NCI-H1436 (cell line): ENCODE data around the gene MPI.
"Not testable (repeated sequence)": the region's sequence is repeated elsewhere in the genome, so short reads cannot be mapped to it uniquely, and the experiment has no call there.

Source experiments
- DNase-seq: peaks from one replicate; lab custom pipeline; 2025; lab: John Stamatoyannopoulos, UW

MPI gene

GRCh38 chr15:74863239-74864056, 26.4 kb upstream of the MPI start:
- no peak for DNase-seq

- DNase-seq = no peak
Observed at GRCh38 chr15:74864296-74864695, 25.5 kb upstream of the MPI start.

GRCh38 chr15:74865316-74865715, 24.5 kb upstream of the MPI start:
- no peak for DNase-seq

- no peak for DNase-seq
Observed at GRCh38 chr15:74866090-74866489, 23.8 kb upstream of the MPI start.

DNA sequence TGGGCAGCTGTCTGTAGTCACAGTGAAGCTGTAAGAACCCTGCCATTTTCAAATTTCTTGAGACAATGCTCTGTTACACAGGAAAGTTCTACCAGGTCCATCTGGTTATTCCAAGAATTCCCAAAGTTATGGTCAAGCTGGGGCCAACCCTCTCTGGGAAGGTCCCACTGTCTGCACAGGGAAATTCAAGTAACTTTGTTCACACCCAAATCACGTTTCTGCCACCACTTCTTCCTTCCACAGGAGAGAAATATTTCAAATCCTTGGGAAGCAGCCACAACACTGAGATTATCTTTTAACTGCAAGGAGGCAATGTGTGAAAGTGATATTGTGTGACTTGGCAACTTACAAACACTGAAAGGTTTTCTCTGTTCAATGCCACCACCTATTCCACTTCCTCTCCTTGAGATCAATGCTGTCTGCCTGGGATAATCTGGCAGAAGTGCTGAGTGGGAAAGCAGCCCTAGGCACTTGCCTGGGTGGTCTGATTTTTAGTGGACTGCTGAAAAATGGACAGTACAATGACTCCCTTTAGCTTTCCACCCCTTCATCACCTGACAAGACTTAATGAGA, 22.3 kb upstream of the MPI start:
- no peak for DNase-seq

- DNase-seq = no peak
Observed at GRCh38 chr15:74868059-74868458, 21.8 kb upstream of the MPI start.

DNA sequence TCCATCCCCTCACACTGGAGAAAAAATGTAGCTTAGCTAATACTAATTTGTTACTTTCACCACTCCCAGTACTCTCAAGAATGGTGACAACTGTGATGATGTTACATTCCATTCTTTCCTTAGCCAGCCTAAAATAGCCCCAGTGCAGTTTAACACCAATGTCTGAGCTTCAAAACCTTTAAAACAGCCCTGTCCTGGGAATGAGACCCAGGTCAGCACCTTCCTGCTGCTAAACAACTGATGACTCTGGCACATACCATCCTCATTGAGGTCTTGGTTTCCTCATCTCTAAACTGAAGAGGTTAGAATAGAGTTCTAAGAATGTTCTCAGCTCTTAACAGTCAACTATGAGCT, 20.5 kb upstream of the MPI start:
- DNase-seq = no peak

DNA sequence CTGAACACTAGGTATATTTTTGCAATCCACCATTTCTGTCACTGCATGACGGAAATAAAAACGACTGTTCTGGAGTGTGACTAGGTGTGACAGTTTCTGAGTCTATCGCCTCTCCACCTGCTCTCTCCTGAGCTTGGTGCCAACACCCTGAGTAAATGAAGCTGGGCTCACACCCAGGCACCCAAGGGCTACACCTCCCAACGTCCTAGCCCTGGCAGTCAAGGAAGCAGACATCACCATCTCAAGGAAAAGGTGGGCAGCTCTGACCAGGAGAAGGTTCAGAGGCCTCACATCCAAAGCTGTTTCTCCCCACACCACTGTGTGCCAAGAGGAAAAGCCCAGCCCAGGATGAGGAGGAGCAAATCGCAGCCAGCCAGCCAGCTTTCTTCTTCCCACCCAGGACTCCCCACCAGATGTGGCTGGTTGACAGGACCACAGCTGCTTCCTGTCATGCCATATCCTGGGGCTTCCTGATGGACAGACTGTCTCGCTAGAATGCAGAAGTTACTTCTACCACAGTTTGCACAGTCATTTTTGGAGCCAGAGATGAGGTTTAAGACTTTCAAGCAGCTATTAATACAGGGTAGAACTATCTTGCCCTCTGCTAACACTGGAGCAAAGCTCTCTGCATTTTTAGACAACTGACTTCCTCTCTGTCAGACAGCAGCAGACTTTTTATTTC, 20.0 kb upstream of the MPI start:
- no peak for DNase-seq

- no peak for DNase-seq
Observed at GRCh38 chr15:74870436-74871215, 19.2 kb upstream of the MPI start.

DNA sequence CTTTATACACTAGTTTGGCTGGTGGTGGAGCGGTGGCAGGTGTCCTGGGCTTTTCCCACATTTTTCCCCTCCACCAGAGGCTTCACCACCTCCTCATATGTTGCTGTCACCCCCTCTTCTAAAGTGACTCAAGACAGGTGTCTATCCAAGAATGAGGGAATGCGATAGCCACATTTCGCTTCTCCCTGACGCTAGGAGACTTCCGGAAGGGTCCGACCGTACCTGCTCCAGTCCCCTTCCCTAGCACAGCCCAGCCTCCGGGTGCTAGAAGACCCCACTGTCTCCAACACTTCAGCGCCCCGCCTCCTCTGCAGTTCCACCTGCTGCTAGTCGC, 17.2 kb upstream of the MPI start:
- DNase-seq = no peak

DNA sequence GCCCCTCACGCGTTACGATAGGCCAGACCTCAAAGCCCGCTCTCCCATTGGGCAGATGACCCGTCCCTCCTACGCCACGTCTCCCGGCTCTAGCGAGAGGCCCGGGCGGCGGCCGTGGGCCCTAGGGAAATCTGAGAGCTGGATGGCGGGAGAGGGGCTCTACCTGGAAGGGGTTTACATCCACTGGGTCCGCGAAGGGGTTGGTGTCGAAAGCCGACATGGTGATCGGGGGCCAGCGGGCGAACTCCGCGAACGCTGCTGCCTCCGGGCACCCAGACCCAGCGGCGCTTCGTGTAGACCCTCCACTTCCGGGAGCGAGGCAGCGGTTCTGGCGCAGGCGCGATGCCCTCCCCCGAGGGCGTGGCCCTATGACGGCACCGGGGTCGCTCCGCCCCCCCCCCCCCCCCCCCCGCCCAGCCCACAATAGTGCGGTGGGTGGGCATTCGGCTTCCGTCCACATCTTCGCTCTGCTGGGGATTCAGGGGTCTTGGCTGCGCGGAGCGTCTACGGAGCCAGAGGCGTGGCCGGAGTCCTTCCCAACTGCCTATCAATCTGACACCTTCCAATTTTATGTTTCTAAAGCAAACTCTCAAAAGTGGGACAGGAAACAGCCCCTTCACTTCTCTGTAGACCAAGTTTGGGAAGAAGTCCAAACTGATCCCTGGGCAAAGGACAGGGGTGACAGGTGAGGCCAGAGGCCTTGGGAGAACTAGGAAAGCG, 16.6 kb upstream of the MPI start, which contains the start of gene SCAMP2:
SCAMP2 (minus strand) TSS at position 330 of the 720 bp plus-strand sequence; CDS start at position 220, 110 bp downstream.
- DNase-seq = peak; percentile 94

DNA sequence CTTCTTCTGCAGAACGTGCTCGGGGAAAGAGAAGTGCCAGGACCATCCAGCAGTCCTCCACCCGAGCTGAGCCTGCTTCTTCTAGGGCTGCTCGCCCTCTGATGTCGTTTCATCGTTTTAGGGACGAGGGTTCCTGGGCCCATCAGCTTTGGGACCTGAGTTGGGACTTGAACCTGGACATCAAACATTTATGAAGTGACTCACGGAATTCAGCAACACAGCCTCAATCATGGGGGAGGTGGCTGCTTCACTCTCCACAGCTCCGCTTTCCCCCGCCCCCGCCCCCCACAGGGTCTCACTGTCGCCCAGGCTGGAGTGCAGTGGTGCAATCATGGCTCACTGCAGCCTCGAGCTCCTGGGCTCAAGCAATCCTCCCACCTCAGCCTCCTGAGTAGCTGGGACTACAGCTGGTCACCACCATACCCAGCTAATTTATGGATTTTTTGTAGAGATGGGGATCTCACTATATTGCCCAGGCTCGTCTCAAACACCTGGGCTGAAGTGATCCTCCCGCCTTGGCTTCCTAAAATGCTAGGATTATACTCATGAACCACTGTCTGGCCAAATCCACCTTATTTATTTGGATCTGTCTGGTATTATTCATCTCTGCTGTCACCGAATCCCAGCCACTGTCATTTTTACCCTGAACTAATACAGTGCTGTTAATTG, 16.0 kb upstream of the MPI start:
- no peak for DNase-seq

DNA sequence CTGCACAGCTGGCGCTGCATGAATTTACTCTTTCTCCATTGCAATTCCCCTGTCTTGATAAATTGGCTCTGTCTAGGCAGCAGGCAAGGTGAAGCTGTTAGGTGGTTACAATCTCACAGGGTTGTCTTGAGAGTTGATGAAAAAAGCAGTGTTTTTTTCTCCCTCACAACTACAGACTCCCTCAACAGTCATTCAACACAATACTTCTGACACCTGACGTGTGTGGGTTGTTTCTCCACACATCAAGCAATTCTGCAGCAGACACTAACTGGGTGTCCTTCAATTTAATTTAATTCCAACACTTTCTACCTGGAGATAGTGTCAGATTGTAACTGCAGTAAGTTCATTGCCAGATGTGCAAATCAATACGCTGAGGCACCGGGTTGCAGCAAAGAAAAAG, 11.6 kb upstream of the MPI start:
- no peak for DNase-seq

- DNase-seq = no peak
Observed at GRCh38 chr15:74882528-74882927, 7.3 kb upstream of the MPI start.

DNA sequence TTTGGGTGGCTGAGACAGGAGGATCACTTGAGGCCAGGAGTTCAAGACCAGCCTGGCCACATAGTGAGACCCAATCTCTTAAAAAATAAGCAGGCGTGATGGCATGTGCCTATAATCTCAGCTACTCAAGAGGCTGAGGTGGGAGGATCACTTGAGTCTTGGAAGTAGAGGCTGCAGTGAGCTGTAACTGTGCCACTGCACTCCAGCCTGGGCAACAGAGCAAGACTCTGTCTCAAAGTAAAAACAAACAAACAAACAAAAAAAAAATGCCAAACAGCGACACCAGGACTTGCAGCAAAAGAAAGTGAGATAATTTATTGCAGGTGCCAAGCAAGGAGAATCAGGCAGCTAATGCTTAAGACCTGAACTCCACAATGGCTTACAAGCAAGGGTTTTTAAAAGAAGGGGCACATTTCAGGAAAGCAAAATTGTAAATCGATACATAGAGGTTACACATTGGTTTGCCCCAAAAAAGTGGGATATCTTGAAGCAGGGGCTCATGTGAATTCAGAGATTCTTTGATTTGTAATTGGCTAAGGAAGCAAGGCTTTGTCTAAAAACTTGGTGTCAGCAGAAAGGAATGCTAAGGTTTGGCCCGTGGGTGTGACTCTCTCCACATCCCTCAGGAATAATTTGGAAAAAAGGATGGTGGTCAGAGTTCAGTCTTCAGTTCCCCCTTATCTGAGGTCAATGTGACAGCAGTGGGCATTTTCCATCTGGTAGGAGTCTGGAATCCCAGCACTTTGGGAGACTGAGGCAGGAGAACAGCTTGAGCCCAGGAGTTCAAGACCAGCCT, 5.2 kb upstream of the MPI start:
- DNase-seq = no peak

GRCh38 chr15:74885461-74885860, 4.4 kb upstream of the MPI start:
- DNase-seq = no peak

DNA sequence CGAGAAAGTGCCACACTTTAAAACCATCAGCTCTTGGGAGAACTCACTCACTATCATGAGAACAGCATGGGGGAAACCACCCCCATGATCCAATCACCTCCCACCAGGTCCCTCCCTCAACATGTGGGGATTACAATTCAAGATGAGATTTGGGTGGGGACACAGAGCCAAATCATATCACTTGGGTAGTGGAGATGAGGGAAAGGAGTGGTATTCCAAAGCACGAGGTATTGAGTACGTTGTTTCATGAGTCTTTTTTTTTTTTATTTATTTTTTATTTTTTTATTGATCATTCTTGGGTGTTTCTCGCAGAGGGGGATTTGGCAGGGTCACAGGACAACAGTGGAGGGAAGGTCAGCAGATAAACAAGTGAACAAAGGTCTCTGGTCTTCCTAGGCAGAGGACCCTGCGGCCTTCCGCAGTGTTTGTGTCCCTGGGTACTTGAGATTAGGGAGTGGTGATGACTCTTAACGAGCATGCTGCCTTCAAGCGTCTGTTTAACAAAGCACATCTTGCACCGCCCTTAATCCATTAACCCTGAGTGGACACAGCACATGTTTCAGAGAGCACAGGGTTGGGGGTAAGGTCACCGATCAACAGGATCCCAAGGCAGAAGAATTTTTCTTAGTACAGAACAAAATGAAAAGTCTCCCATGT, 2.2 kb upstream of the MPI start:
- not testable (repeated sequence) for DNase-seq

- DNase-seq = no peak
Observed at GRCh38 chr15:74888716-74889115, 1.1 kb upstream of the MPI start.

DNA sequence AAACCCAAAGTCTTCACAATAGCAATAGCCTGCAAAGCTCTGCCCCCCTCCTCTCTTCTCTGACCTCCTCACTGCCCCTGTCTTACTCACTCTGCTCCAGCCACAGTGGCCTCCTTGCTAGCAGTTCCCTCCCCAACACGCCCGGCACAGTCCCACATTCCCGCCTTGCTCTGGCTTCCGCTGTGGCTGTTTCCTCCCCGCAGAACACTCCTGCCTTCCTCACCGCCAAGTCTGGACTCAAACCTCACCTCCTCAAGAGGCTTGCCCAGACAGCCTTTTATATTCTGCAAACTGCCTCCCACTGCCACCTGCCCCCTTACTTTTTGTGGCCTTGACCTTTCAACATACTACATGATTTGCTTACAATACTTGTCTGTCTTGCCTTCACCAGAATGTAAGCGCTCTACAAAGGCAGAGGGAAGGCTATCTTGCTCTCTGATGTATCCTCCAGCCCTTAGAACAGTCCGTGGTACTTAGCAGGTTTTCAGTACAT, 406 bp upstream of the MPI start:
- DNase-seq = no peak

GRCh38 chr15:74890665-74890960, 771 bp downstream of the MPI start:
- DNase-seq = no peak
